MM.1S (cell line): Measurements from ENCODE around the gene NFKBIE.

Experiments used
- DNase-seq: peaks from one replicate; pipeline ENCODE4 v3.0.0-alpha.2; 2015
- H2AFZ ChIP-seq: fragments of 300-600 bp; sonication (generic); 2 replicates; pipeline ENCODE4 v1.6.0; 2016; ENCODE audit warnings: antibody characterized with exemption, low read length
- H3F3A ChIP-seq: fragments of 300-600 bp; sonication (generic); 2 replicates; pipeline ENCODE4 v1.6.1; 2016; ENCODE audit warnings: mild to moderate bottlenecking, antibody characterized with exemption, low read length, moderate library complexity, mixed read lengths; ENCODE audit not compliant: insufficient read depth
- H3K27ac ChIP-seq: fragments of 300-600 bp; sonication (generic); 2 replicates; pipeline ENCODE4 v1.5.1; 2016; ENCODE audit warnings: mild to moderate bottlenecking, low read length
- H3K27me3 ChIP-seq: fragments of 300-600 bp; sonication (generic); replicated peaks from 2 replicates; pipeline ENCODE4 v1.6.0; 2016; ENCODE audit warnings: low read length; ENCODE audit not compliant: insufficient read depth
- H3K36me3 ChIP-seq: fragments of 300-600 bp; sonication (generic); replicated peaks from 2 replicates; pipeline ENCODE4 v1.6.1; 2016; ENCODE audit warnings: mild to moderate bottlenecking, low read length, mixed read lengths; ENCODE audit not compliant: insufficient read depth
- H3K4me1 ChIP-seq: fragments of 300-600 bp; sonication (generic); 2 replicates; pipeline ENCODE4 v1.6.1; 2016; ENCODE audit warnings: low read length, mixed read lengths
- H3K4me2 ChIP-seq: fragments of 300-600 bp; sonication (generic); 2 replicates; pipeline ENCODE4 v1.6.0; 2016; ENCODE audit warnings: low read depth, low read length
- H3K4me3 ChIP-seq: fragments of 300-600 bp; sonication (generic); 2 replicates; pipeline ENCODE4 v1.5.1; 2016; ENCODE audit warnings: low read length, mixed read lengths
- H3K79me2 ChIP-seq: fragments of 300-600 bp; sonication (generic); 2 replicates; pipeline ENCODE4 v1.6.1; 2016; ENCODE audit warnings: mixed run types, low read length, mixed read lengths
- H3K9ac ChIP-seq: fragments of 300-600 bp; sonication (generic); 2 replicates; pipeline ENCODE4 v1.6.1; 2016; ENCODE audit warnings: low read length, mixed read lengths
- H3K9me2 ChIP-seq: fragments of 300-600 bp; sonication (generic); replicated peaks from 2 replicates; pipeline ENCODE4 v1.6.1; 2016; ENCODE audit warnings: mild to moderate bottlenecking, low read length, mixed read lengths; ENCODE audit not compliant: insufficient read depth
- H3K9me3 ChIP-seq: fragments of 300-600 bp; sonication (generic); replicated peaks from 2 replicates; pipeline ENCODE4 v1.6.1; 2016; ENCODE audit warnings: mild to moderate bottlenecking, low read length, mixed read lengths; ENCODE audit not compliant: insufficient read depth
- H4K20me1 ChIP-seq: fragments of 300-600 bp; sonication (generic); 2 replicates; pipeline ENCODE4 v1.6.1; 2016; ENCODE audit warnings: mild to moderate bottlenecking, low read length, moderate library complexity, mixed read lengths; ENCODE audit not compliant: insufficient read depth
- EZH2 ChIP-seq: fragments of 300-600 bp; sonication (generic); optimal IDR thresholded peaks from 2 replicates; pipeline ENCODE3; 2017; ENCODE audit warnings: low read depth, mild to moderate bottlenecking, antibody characterized with exemption, low read length, mixed read lengths
- EZH2phosphoT487 ChIP-seq: fragments of 300-600 bp; sonication (generic); IDR thresholded peaks from 2 replicates; pipeline ENCODE4 v1.6.1; 2018; ENCODE audit warnings: antibody characterized with exemption, low read length
- TF ChIP-seq, protein P1 (sequence below): fragments of 300-600 bp; sonication (generic); IDR thresholded peaks from 2 replicates; pipeline ENCODE4 v1.5.1; 2016; ENCODE audit warnings: antibody characterized with exemption, low read length, mixed read lengths

The NFKBIE gene

GRCh38 chr6:44311767-44312166 lies 46.4 kb upstream of the NFKBIE start:
- no peaks in the 10 kb centered on the region for H4K20me1 ChIP-seq
- no peak for DNase-seq
- H3K27ac ChIP-seq: no peak overlapping the region
- peaks cover 6% of the 10 kb centered on the region; the same call in 1 of the 2 replicates for H3K27me3 ChIP-seq
- H2AFZ ChIP-seq: no peak overlapping the region
- no peaks in the 10 kb centered on the region for H3K9me2 ChIP-seq
- H3K4me1 ChIP-seq: peaks cover 10% of the 10 kb centered on the region
- no peaks in the 10 kb centered on the region for H3F3A ChIP-seq
- H3K9ac ChIP-seq: no peak overlapping the region; the same call in 1 of the 2 replicates
- H3K4me3 ChIP-seq: 0 out of 2 replicates have a peak overlapping the region, but pooled peaks have one; percentile 94
- H3K36me3 ChIP-seq: no peaks in the 10 kb centered on the region
- H3K4me2 ChIP-seq: peak overlapping the region; percentile 78; the same call in 1 of the 2 replicates
- no peak for TF ChIP-seq EZH2
- no peak for TF ChIP-seq EZH2phosphoT487
- TF ChIP-seq, protein P1, sequence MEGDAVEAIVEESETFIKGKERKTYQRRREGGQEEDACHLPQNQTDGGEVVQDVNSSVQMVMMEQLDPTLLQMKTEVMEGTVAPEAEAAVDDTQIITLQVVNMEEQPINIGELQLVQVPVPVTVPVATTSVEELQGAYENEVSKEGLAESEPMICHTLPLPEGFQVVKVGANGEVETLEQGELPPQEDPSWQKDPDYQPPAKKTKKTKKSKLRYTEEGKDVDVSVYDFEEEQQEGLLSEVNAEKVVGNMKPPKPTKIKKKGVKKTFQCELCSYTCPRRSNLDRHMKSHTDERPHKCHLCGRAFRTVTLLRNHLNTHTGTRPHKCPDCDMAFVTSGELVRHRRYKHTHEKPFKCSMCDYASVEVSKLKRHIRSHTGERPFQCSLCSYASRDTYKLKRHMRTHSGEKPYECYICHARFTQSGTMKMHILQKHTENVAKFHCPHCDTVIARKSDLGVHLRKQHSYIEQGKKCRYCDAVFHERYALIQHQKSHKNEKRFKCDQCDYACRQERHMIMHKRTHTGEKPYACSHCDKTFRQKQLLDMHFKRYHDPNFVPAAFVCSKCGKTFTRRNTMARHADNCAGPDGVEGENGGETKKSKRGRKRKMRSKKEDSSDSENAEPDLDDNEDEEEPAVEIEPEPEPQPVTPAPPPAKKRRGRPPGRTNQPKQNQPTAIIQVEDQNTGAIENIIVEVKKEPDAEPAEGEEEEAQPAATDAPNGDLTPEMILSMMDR: no peak
- H3K9me3 ChIP-seq: no peaks in the 10 kb centered on the region
- peaks cover 18% of the 10 kb centered on the region for H3K79me2 ChIP-seq

DNA sequence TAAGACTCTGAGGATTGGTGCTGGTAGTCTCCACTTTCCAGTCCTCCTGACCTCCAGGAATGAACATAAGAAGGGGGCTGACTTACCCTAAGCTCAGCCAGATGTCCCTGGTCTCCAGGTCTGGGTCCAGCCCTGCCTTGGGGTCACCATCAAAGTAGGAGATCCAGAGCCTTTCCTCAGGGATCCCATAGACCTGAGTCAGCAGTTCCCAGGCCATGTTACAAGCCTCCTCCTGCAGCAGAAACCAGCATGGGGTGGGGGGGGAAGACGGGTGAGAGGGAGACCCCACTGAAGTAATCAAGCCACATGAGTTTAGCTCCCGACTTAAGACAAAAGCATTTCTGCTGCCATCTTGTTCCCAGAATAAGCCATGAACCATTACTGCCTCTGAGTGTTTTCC lies 46.0 kb upstream of the NFKBIE start:
- Histone ChIP-seq H3K9ac (no peak overlapping the region), H3F3A (no peaks in the 10 kb centered on the region), H4K20me1 (no peaks in the 10 kb centered on the region), H3K27me3 (peaks cover 6% of the 10 kb centered on the region; the same call in 1 of the 2 replicates), H3K9me2 (no peaks in the 10 kb centered on the region), H3K9me3 (no peaks in the 10 kb centered on the region), H3K4me2 (no peak overlapping the region), H3K79me2 (peaks cover 18% of the 10 kb centered on the region), H3K4me3 (no peak overlapping the region), H3K27ac (no peak overlapping the region), H3K36me3 (no peaks in the 10 kb centered on the region), H3K4me1 (peaks cover 10% of the 10 kb centered on the region), H2AFZ (no peak overlapping the region)
- TF ChIP-seq EZH2 (no peak), EZH2phosphoT487 (no peak)
- TF ChIP-seq, protein P1: no peak
- DNase-seq: no peak

DNA sequence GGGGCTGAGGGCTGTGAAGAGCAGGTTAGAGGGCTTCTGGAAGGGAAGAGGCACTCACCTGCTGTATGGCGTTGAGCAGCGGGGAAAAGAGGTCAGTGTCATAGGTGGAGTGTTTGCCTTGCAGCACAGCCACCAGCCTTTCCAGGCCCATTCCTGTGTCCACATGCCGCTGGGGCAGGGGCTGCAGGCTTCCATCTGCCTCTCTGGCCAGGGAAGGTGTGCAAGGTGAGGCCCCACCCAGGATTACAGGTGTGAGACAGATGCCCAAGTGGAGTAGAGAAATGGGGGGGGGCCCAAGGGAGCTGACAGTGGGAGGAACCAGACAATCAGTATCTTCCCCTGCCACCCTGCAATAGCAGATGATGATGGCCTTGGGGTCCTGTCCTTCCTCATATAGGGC lies 44.9 kb upstream of the NFKBIE start:
- Histone ChIP-seq H3F3A (no peaks in the 10 kb centered on the region), H3K36me3 (no peaks in the 10 kb centered on the region), H2AFZ (no peak overlapping the region), H3K4me1 (peaks cover 10% of the 10 kb centered on the region), H3K9ac (no peak overlapping the region), H4K20me1 (no peaks in the 10 kb centered on the region), H3K27me3 (peaks cover under 1% of the 10 kb centered on the region; the same call in 1 of the 2 replicates), H3K79me2 (peaks cover 18% of the 10 kb centered on the region), H3K27ac (no peak overlapping the region), H3K9me2 (no peaks in the 10 kb centered on the region), H3K4me2 (no peak overlapping the region), H3K9me3 (no peaks in the 10 kb centered on the region), H3K4me3 (no peak overlapping the region)
- TF ChIP-seq, protein P1: no peak
- TF ChIP-seq EZH2phosphoT487 (no peak), EZH2 (no peak)
- no peak for DNase-seq
